ENCODE data around the gene RTL1.

DNA sequence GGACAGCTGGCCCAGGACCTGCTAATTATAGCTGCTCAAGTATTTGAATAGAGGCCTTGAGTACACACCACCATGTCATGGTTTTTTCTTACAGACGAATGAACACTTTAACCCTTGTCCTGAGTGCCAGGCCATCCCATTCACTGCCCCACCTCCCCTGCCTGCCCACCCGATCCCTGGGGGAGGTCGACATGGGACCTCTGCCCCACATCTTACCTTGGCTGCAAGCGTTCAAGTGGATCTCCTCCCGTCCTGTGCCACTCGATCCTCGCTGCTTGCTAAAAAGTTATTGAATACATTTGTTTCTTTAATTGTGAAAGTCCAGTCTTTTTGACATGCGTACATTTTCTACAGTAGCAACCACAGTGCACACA is 10.3 kb downstream of the RTL1 start:
- TF ChIP-seq, protein P1, sequence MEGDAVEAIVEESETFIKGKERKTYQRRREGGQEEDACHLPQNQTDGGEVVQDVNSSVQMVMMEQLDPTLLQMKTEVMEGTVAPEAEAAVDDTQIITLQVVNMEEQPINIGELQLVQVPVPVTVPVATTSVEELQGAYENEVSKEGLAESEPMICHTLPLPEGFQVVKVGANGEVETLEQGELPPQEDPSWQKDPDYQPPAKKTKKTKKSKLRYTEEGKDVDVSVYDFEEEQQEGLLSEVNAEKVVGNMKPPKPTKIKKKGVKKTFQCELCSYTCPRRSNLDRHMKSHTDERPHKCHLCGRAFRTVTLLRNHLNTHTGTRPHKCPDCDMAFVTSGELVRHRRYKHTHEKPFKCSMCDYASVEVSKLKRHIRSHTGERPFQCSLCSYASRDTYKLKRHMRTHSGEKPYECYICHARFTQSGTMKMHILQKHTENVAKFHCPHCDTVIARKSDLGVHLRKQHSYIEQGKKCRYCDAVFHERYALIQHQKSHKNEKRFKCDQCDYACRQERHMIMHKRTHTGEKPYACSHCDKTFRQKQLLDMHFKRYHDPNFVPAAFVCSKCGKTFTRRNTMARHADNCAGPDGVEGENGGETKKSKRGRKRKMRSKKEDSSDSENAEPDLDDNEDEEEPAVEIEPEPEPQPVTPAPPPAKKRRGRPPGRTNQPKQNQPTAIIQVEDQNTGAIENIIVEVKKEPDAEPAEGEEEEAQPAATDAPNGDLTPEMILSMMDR (conservative IDR thresholded peaks at IDR 0.05), result no peak
- no peak for TF ChIP-seq ZFX (IDR thresholded peaks at IDR 0.05)

All from C4-2B (cell line).